WERI-Rb-1 (cell line): ENCODE measurements around the gene GH2.
"Not testable (repeated sequence)": the region's sequence is repeated elsewhere in the genome, so short reads cannot be mapped to it uniquely, and the experiment has no call there.

Experiments used
- DNase-seq: peaks from one replicate; pipeline ENCODE4 v3.0.0-alpha.2; 2020
- H3K27ac ChIP-seq: fragments of 250-450 bp; sonication (Bioruptor Pico); 2 replicates; pipeline ENCODE4 v1.5.1; 2020; ENCODE audit warnings: mild to moderate bottlenecking, moderate library complexity
- H3K27me3 ChIP-seq: fragments of 250-450 bp; sonication (Bioruptor Pico); 2 replicates; pipeline ENCODE4 v1.5.1; 2021; ENCODE audit warnings: mild to moderate bottlenecking, low read depth, moderate library complexity; ENCODE audit not compliant: insufficient read depth, severe bottlenecking
- H3K36me3 ChIP-seq: fragments of 250-450 bp; sonication (Bioruptor Pico); 2 replicates; pipeline ENCODE4 v1.5.1; 2020; ENCODE audit warnings: mild to moderate bottlenecking, moderate library complexity
- H3K4me3 ChIP-seq: 2 replicates; pipeline ENCODE4 v1.5.1; 2011; ENCODE audit warnings: low read depth, mild to moderate bottlenecking, control low read depth, low read length
- H3K9me3 ChIP-seq: fragments of 250-450 bp; sonication (Bioruptor Pico); 2 replicates; pipeline ENCODE4 v1.5.1; 2021; ENCODE audit warnings: mild to moderate bottlenecking, moderate library complexity; ENCODE audit not compliant: severe bottlenecking
- CTCF ChIP-seq: IDR thresholded peaks from 2 replicates; pipeline ENCODE4 v1.5.1; 2011; ENCODE audit warnings: low read depth, mild to moderate bottlenecking, control low read depth, inconsistent platforms, low read length

Gene GH2

GRCh38 chr17:63911041-63911635, 29.4 kb upstream of the GH2 start, which contains the start of gene CSHL1:
Gene CSHL1 (minus strand): TSS chr17:63911258. CDS start chr17:63911196, 62 bp downstream.
- H3K27ac ChIP-seq, result no peak within 1 kb of the TSS
- H3K36me3 ChIP-seq, result no peaks in the 10 kb centered on the region
- no peak for TF ChIP-seq CTCF
- H3K9me3 ChIP-seq, result no peaks in the 10 kb centered on the region
- no peak within 1 kb of the TSS for H3K4me3 ChIP-seq
- H3K27me3 ChIP-seq, result no peaks in the 10 kb centered on the region
- DNase-seq, result no peak

GRCh38 chr17:63910096-63910495, 28.4 kb upstream of the GH2 start:
- H3K36me3 ChIP-seq, result no peaks in the 10 kb centered on the region
- H3K9me3 ChIP-seq, result no peaks in the 10 kb centered on the region
- no peak for DNase-seq

GRCh38 chr17:63909586-63909985, 27.8 kb upstream of the GH2 start:
- H3K36me3 ChIP-seq, H3K27ac ChIP-seq, H3K9me3 ChIP-seq, H3K4me3 ChIP-seq, DNase-seq, H3K27me3 ChIP-seq: not testable (repeated sequence)

More at GRCh38 chr17:63910096-63910495, 28.4 kb upstream of the GH2 start:
- H3K4me3 ChIP-seq, result no peak overlapping the region
- H3K27me3 ChIP-seq, result no peaks in the 10 kb centered on the region
- no peak for TF ChIP-seq CTCF
- no peak overlapping the region for H3K27ac ChIP-seq

GRCh38 chr17:63907161-63907778, 25.5 kb upstream of the GH2 start:
- H3K4me3 ChIP-seq, H3K9me3 ChIP-seq, H3K36me3 ChIP-seq, H3K27ac ChIP-seq, H3K27me3 ChIP-seq: not testable (repeated sequence)
- TF ChIP-seq CTCF, result peak; percentile 59
- peak; percentile 81 for DNase-seq

GRCh38 chr17:63904796-63905195, 23.1 kb upstream of the GH2 start:
- H3K27me3 ChIP-seq, H3K9me3 ChIP-seq, H3K27ac ChIP-seq, DNase-seq, H3K36me3 ChIP-seq, H3K4me3 ChIP-seq: not testable (repeated sequence)

GRCh38 chr17:63903787-63904201, 22.1 kb upstream of the GH2 start:
- H3K36me3 ChIP-seq, H3K9me3 ChIP-seq, H3K27ac ChIP-seq, H3K27me3 ChIP-seq, H3K4me3 ChIP-seq: not testable (repeated sequence)
- TF ChIP-seq CTCF, result peak; percentile 27; the same call in 1 of the 2 replicates
- DNase-seq, result peak; percentile 42

- not testable (repeated sequence) for H3K9me3 ChIP-seq, H3K4me3 ChIP-seq, H3K36me3 ChIP-seq, H3K27me3 ChIP-seq
- H3K27ac ChIP-seq, result 0 out of 2 replicates have a peak overlapping the region, but pooled peaks have one; percentile 2
- peak; percentile 90 for DNase-seq
Measured at GRCh38 chr17:63901971-63902370, 20.2 kb upstream of the GH2 start.

GRCh38 chr17:63898899-63899798, 17.4 kb upstream of the GH2 start:
- not testable (repeated sequence) for H3K27ac ChIP-seq, DNase-seq, H3K27me3 ChIP-seq, H3K36me3 ChIP-seq, H3K9me3 ChIP-seq, H3K4me3 ChIP-seq

GRCh38 chr17:63896524-63897354, 15.0 kb upstream of the GH2 start, which contains the start of gene CSH1:
Gene CSH1 (minus strand): TSS chr17:63896574. CDS start chr17:63896511, 63 bp downstream.
- not testable (repeated sequence) for H3K27ac ChIP-seq, DNase-seq, H3K36me3 ChIP-seq, H3K9me3 ChIP-seq, H3K4me3 ChIP-seq, H3K27me3 ChIP-seq
